Ovary (tissue), 10 donors: ENCODE measurements around the gene TRAPPC3L. TPM values are rescaled to one million over a fixed set of nuclear protein-coding genes. Genes with fewer than 3 reads are reported as not detected.

Experiments
- DNase-seq, 5 donors: peaks; one replicate each; pipeline ENCODE4 v3.0.0-alpha.2; 2019 to 2020
- H3K27ac ChIP-seq, 2 donors: fragments of 200-600 bp; one replicate each; pipeline versions ENCODE4 v1.5.1 to v1.8.0; 2019 to 2022
- H3K27me3 ChIP-seq: fragments of 200-600 bp; one replicate; pipeline ENCODE4 v1.8.0; 2022
- H3K36me3 ChIP-seq: fragments of 200-600 bp; sonication (generic); one replicate; pipeline ENCODE4 v1.5.1; 2019
- H3K4me1 ChIP-seq: one replicate; pipeline ENCODE4 v1.8.1; 2013; ENCODE audit warnings: mild to moderate bottlenecking, moderate library complexity; ENCODE audit not compliant: insufficient read depth
- H3K4me3 ChIP-seq: fragments of 200-600 bp; sonication (generic); one replicate; pipeline ENCODE4 v1.5.1; 2017
- H3K9me3 ChIP-seq, 2 donors: fragments of 200-600 bp in 1 of 2; sonication (generic) in 1 of 2; one replicate each; pipeline versions ENCODE4 v1.5.1 to v1.8.1; 2013 to 2019; ENCODE audit warnings: mild to moderate bottlenecking in 1 of 2, moderate library complexity in 1 of 2
- CTCF ChIP-seq, 3 donors: fragments of 450-650 bp in 2 of 3; fragments of 200-600 bp in 1 of 3; IDR thresholded peaks; one replicate each; pipeline versions ENCODE4 v1.5.1 to v1.8.0; 2016 to 2022; ENCODE audit warnings: antibody characterized with exemption in 3 of 3, mild to moderate bottlenecking in 1 of 3
- EP300 ChIP-seq: sonication (generic); formaldehyde crosslinking; IDR thresholded peaks from one replicate; pipeline ENCODE4 v1.6.1; 2017; ENCODE audit warnings: antibody characterized with exemption
- POLR2A ChIP-seq: fragments of 450-650 bp; IDR thresholded peaks from one replicate; pipeline ENCODE4 v1.6.1; 2017; ENCODE audit warnings: antibody characterized with exemption, mild to moderate bottlenecking, moderate library complexity
- WGBS, 3 donors: extraction: QIAGEN DNeasy Blood & Tissue Kit in 1 of 3; methylation state at CpG; one replicate each; pipeline versions ENCODE4 v1.1.5 to v1.1.7; 2013 to 2017; 5-methylcytosine and 5-hydroxymethylcytosine counted together
- intact Hi-C, 4 donors: fragments of 100-400 bp; cut with DNase I; formaldehyde crosslinking; loops; one replicate each; pipeline versions ENCODE4 v1.11.0 to v1.15.1; 2022 to 2023
- long read RNA-seq, 3 donors: library from polyadenylated mRNA in 2 of 3; unstranded in 2 of 3; transcript quantifications; one replicate each; pipeline ENCODE4 v2.0.0 and lab custom pipeline, GENCODE V29; 2021 to 2026
- polyA plus RNA-seq, 2 donors: library from polyadenylated mRNA; stranded (reverse); fragments of 200-250 nt in 1 of 2; fragments of 350-450 nt in 1 of 2; fragmentation: Illumina TruSeq in 1 of 2; extraction: RNeasy Lipid Tissue Mini Kit (QIAGEN cat#74804) in 1 of 2; gene quantifications; one replicate each; pipeline ENCODE4 v1.2.3, GENCODE V29; 2013 to 2014
- total RNA-seq, 7 donors: library from RNA; depleted of rRNA in 2 of 7; stranded (reverse); fragments of >200 nt in 2 of 7; fragmentation: NEBNext Ultra II Directional in 3 of 7; extraction: Animal tissue kit (Norgen Biotek cat#: 25700) in 3 of 7; gene quantifications; one replicate each; pipeline versions ENCODE4 v1.1.0 to v1.2.4, GENCODE V29; 2016 to 2023
- donor health status: DM: no; HTN: no; CAD: no; lungs with moderate emphysema.
- donor health status: DM: no; HTN: no; CAD: no.
- donor health status: Bipolar disorder and iron deficiency.
- donor health status: DM: yes; HTN: yes; CAD: no.
- donor health status: DM: no; HTN: no; CAD: no.
- donor health status: DM: yes; HTN: yes; CAD: no.

TRAPPC3L gene
- total RNA-seq: under 1 TPM in 1 of 7 donors, not detected in 6; 0.10 TPM
- polyA plus RNA-seq: under 1 TPM; 0.08 to 0.20 TPM
- long read RNA-seq, donor 1: 0 reads
- long read RNA-seq, donor 2: 0 reads
- long read RNA-seq, donor 3: 0 reads

GRCh38 chr6:116545651-116546050 is at the start of gene TRAPPC3L:
TSS of gene TRAPPC3L (minus strand) at chr6:116545684. CDS start at chr6:116545514, 170 bp downstream.
- TF ChIP-seq CTCF (IDR thresholded peaks at IDR 0.05) (no peak), POLR2A (no peak), EP300 (no peak)
- no peak within 1 kb of the TSS for H3K27ac ChIP-seq
- H3K36me3 ChIP-seq: no peaks in the 10 kb centered on the region
- H3K4me1 ChIP-seq: no peaks in the 10 kb centered on the region
- intact Hi-C loops: no loop called here
- no peaks in the 10 kb centered on the region for H3K27me3 ChIP-seq
- H3K9me3 ChIP-seq: no peaks in the 10 kb centered on the region
- no peak for DNase-seq
- 34 to 48% (median 37%) methylated on average over 4 of the region's 4 CpGs for WGBS, 3 donors
- H3K4me3 ChIP-seq: no peak within 1 kb of the TSS

- H3K27me3 ChIP-seq: no peaks in the 10 kb centered on the region
- no peaks in the 10 kb centered on the region for H3K9me3 ChIP-seq
- no peak for DNase-seq
- TF ChIP-seq CTCF (IDR thresholded peaks at IDR 0.05) (no peak), POLR2A (no peak), EP300 (no peak)
- H3K27ac ChIP-seq: no peak overlapping the region
- no peaks in the 10 kb centered on the region for H3K4me1 ChIP-seq
- intact Hi-C loops: no loop called here
- no peaks in the 10 kb centered on the region for H3K36me3 ChIP-seq
- H3K4me3 ChIP-seq: no peak overlapping the region
- 47 to 77% (median 63%) methylated on average over 3 of the region's 3 CpGs for WGBS, 3 donors
Measured at GRCh38 chr6:116595247-116595646, 49.8 kb upstream of the TRAPPC3L start.

- Histone ChIP-seq H3K27me3 (no peaks in the 10 kb centered on the region), H3K36me3 (no peaks in the 10 kb centered on the region), H3K27ac (no peak overlapping the region), H3K9me3 (no peaks in the 10 kb centered on the region), H3K4me1 (no peaks in the 10 kb centered on the region), H3K4me3 (no peak overlapping the region)
- TF ChIP-seq CTCF (IDR thresholded peaks at IDR 0.05) (no peak), POLR2A (no peak), EP300 (no peak)
- DNase-seq: no peak
- WGBS, 3 donors: 95 to 99% (median 96%) methylated on average over 2 of the region's 2 CpGs
- intact Hi-C loops: no loop called here
Measured at GRCh38 chr6:116586738-116587137, 41.3 kb upstream of the TRAPPC3L start.

- intact Hi-C loops: no loop called here
- H3K27ac ChIP-seq: no peak overlapping the region
- no peak overlapping the region for H3K4me3 ChIP-seq
- H3K36me3 ChIP-seq: no peaks in the 10 kb centered on the region
- H3K9me3 ChIP-seq: no peaks in the 10 kb centered on the region
- TF ChIP-seq CTCF (IDR thresholded peaks at IDR 0.05) (no peak), EP300 (no peak), POLR2A (no peak)
- no peaks in the 10 kb centered on the region for H3K27me3 ChIP-seq
- H3K4me1 ChIP-seq: no peaks in the 10 kb centered on the region
- DNase-seq: no peak
Measured at GRCh38 chr6:116586276-116586675, 40.8 kb upstream of the TRAPPC3L start.

- Histone ChIP-seq H3K36me3 (no peaks in the 10 kb centered on the region), H3K9me3 (no peaks in the 10 kb centered on the region), H3K27me3 (no peaks in the 10 kb centered on the region), H3K4me1 (peaks cover 1% of the 10 kb centered on the region), H3K4me3 (no peak overlapping the region), H3K27ac (no peak overlapping the region)
- no peak for TF ChIP-seq POLR2A
- no peak for TF ChIP-seq CTCF (IDR thresholded peaks at IDR 0.05)
- TF ChIP-seq EP300: no peak
- DNase-seq: no peak
- WGBS, 3 donors: 76 to 84% (median 79%) methylated on average over 2 of the region's 2 CpGs
- intact Hi-C loops: no loop called here
Measured at GRCh38 chr6:116580198-116580597, 34.7 kb upstream of the TRAPPC3L start.
